GM19043 (cell line): ENCODE results near the gene LRRC28.

Experiments
- ATAC-seq: cut with Tn5 transposase; IDR thresholded peaks from one replicate; pipeline ENCODE4 v1.9.1; 2021; ENCODE audit warnings: low read depth; ENCODE audit not compliant: unreplicated experiment

LRRC28 gene

DNA sequence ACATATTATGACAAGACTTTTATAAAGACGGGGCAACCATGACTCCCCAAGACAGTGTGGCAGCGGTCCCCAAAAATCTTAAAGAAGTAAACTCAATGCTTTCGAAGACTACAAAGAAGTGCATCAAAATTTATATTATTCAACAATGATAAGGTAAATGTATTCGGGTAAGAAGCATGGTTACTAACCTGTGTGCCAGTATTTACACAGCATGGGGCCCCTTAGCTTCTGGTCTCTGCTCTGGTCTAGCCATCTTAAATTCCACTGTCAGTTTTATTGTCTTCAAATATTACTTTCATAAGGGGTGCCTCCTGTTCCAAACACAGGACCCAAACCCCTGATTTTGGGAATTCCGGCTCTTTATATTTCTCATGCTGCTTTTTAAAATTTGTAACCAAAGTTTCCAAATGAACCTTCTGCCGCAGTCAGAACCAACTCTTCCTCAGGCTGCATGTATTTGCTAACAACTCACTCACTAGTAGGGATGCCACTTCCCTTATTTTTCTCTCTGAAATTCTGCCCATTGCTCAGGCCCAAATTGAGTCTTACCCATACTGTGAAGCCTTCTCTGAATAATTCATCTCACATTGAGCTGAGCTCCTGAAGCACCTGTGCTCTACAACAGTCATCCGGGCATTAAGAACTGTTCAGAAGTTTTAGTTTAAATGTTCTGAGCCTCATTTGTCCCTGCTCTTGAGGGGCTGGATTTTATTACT, 3.1 kb upstream of the LRRC28 start:
- ATAC-seq, result no peak

DNA sequence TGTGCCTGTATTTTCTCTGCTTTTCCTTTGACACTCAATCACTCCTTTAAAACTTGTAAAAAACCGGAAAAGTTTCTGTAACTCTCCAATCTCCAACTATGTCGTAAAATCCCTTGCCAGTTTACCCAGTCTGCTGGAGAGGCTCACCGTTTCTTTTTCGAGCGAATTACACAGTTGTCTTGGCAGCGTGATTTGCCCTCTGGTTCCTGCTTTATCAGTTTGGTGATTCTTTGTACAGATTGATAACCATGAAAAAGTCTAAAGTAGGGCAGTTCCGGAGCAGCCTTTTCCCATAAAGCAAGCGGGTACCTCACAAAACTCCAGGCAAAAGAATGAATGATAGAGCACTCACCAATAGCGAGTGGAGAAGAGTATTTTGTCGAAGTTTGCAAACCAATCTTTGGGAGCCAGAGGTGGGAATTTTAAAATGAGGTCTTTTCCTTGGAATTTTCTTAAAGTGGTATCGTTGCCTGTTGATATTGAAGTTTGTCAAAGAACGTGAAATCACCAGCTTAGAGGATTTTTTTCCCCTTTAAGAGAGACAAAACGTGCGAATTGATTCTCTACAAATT, 1.9 kb upstream of the LRRC28 start, which contains the start of gene TTC23:
TTC23 (minus strand) TSS at position 312 of the 572 bp plus-strand sequence. CDS start 20,869 bp downstream, outside the sequence.
- ATAC-seq, result no peak

- ATAC-seq, result no peak
These were observed 1.3 kb upstream of the LRRC28 start for GRCh38 chr15:99250001-99250400.

- ATAC-seq, result no peak
These were observed 806 bp upstream of the LRRC28 start for GRCh38 chr15:99250494-99250856.

- no peak for ATAC-seq
These were observed 1.0 kb downstream of the LRRC28 start for GRCh38 chr15:99252326-99252725.

GRCh38 chr15:99253381-99254090, 2.3 kb downstream of the LRRC28 start:
- ATAC-seq, result no peak

- no peak for ATAC-seq
These were observed 5.9 kb downstream of the LRRC28 start for GRCh38 chr15:99257107-99257750.

DNA sequence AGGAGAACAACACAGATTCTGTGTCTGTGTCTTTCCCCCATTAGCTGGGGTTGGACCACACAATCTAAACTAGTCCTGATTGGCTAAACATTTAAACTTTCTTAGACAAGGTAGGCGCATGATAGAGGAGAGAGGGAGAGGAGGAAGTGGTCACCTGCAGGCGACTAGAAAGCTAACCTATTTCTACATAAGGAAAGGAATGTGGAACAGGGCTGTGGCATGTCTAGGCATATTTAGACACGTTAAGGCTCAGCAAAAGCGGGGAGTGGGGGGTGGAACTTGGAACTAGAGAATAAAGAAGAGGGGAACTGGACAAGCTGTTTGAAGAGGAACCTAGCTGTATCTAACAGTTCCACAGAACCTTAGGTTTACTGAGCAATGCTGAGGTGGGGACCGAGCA, 12.8 kb downstream of the LRRC28 start:
- no peak for ATAC-seq

GRCh38 chr15:99265541-99266070, 14.3 kb downstream of the LRRC28 start:
- no peak for ATAC-seq

GRCh38 chr15:99267957-99268356, 16.7 kb downstream of the LRRC28 start:
- ATAC-seq, result no peak

- no peak for ATAC-seq
These were observed 17.1 kb downstream of the LRRC28 start for GRCh38 chr15:99268431-99268830.

- ATAC-seq, result no peak
These were observed 22.5 kb downstream of the LRRC28 start for GRCh38 chr15:99273801-99274200.

GRCh38 chr15:99275061-99275460, 23.8 kb downstream of the LRRC28 start:
- no peak for ATAC-seq

DNA sequence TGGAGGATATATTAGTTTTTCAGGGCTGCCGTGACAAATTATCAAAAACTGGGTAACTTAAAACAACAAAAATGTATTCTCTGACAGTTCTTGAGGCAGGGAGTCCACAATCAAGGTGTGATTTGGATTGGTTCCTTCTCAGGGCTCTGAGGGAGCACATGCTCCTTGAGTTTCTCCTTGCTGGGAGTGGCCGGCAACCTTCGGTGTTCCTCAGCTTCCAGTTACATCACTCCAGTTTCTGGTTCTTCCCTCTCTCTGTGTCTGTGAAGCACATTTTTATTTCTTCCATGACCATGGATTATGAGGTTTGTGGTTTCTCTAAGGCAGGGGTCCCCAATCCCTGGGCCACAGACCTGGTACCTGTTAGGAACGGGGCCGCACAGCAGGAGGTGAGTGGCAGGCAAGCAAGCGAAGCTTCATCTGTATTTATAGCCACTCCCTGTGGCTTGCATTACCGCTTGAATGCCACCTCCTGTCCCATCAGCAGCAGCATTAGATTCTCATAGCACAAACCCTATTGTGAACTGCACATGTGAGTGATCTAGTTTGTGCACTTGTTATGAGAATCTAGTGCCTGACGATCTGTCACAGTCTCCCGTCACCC, 24.3 kb downstream of the LRRC28 start:
- ATAC-seq, result no peak

- no peak for ATAC-seq
These were observed 28.0 kb downstream of the LRRC28 start for GRCh38 chr15:99279290-99279689.

DNA sequence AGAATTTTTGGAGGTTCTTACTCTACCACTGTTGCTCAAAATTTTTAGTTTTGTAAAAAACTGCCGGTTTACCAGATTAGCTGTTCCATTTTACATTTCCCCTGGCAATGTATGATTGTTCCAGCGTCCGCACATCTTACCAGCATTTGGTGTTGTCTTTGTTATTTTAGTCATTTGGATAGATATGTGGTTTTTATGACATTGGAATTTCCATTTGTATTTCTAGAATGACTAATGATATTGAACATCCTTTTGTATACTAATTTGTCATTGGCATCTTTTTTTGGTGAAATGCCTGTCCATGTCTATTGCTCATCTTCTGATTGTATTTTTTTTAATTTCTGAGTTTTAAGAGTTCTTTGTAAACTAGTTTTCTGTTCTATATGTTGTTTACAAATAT, 28.5 kb downstream of the LRRC28 start:
- no peak for ATAC-seq

DNA sequence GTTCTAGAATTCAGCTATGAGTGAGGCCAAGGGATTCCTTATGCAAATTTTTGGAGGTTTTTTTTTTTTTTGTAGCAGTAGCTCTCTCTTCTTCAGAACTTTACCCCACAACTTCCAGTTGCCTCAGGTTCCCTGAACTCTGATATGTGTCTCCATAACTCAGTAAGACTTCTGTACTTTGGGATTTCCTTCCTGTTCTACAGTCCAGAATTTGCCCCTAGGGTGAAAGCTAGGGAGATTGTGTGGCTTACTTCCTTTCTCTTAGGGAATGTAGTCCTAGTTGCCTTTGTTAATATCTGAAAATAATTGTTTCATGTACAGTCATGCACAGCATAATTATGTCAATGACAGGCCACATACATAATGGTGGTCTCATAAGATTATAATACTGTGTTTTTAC, 30.8 kb downstream of the LRRC28 start:
- no peak for ATAC-seq

DNA sequence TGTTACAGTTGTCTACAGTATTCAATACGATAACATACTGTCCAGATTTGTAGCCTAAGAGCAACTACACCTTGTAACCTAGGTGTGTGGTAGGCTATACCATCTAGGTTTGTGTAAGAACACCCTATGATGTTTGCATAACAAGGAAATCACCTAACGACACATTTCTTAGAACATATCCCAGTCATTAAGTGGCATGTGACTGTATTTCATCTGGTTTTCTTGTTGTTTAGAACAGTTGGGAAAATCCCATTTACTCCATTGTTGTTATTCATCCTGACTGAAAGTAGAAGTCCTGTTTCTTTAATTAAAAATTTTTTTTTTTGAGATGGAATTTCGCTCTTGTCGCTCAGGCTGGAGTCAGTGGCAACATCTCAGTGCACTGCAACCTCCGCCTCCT, 31.3 kb downstream of the LRRC28 start:
- no peak for ATAC-seq

DNA sequence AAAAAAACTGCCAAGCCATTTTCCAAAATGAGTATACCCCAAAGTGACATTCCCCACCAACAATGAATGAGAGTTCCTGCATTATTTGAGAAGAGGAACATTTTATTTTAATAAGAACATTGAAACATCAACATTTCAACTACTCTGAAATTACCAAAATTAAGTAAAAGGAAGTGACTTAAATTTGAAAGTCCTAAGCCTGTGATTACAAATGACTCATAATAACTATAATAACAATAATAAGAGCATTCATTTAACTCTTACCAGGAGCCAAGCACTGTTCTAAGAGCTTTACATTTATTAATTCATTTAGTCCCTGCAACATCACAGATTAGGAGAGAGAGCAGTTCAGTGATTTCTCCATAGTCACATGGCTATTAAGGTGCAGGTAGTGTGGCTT, 32.4 kb downstream of the LRRC28 start:
- ATAC-seq, result no peak

GRCh38 chr15:99291643-99292042, 40.4 kb downstream of the LRRC28 start:
- no peak for ATAC-seq

DNA sequence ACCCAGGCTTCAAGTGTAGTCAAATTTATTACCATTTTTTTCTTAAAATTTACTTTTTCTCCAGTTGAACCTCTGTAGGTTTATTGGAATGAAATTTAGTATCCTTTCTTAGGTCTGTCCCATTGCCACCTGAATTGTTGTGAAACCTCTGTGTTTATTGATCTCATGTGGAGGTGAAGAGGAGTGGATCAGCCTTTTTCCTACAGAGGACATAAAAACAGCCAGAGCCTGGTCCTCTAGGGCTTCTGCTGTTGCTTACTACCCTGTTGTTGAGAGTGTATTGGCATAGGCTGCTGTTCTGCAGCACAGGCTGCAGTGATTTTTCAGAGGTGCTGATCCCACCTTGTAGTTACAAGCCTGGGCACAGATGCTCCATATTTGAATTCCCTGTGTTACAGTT, 44.6 kb downstream of the LRRC28 start:
- ATAC-seq, result no peak
